ENCODE data around the gene CCDC136.

The CCDC136 gene

DNA sequence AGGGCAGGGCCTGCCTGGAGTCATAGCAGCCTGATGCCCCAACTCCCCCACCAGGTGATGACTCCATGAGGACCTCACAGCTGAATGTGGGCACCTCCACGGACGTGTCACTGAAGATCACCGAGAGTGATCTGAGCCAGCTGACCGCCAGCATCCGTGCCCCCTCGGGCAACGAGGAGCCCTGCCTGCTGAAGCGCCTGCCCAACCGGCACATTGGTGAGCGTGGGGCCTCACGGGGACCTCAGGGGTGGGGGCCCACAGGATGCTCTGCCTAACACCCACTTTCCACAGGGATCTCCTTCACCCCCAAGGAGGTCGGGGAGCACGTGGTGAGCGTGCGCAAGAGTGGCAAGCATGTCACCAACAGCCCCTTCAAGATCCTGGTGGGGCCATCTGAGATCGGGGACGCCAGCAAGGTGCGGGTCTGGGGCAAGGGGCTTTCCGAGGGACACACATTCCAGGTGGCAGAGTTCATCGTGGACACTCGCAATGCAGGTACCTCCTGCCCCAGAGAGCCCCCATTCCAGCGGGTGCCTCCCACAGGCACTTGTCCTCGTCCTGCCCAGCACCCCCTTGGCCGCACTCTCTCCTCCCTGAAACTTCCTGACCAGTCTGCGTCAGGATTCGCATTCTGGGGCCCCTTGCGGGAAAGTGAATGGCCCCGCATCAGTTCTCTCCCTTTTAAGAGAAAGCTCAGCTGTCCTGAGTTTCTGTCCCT is 60.9 kb downstream of the CCDC136 start:
- TF ChIP-seq, protein P1, sequence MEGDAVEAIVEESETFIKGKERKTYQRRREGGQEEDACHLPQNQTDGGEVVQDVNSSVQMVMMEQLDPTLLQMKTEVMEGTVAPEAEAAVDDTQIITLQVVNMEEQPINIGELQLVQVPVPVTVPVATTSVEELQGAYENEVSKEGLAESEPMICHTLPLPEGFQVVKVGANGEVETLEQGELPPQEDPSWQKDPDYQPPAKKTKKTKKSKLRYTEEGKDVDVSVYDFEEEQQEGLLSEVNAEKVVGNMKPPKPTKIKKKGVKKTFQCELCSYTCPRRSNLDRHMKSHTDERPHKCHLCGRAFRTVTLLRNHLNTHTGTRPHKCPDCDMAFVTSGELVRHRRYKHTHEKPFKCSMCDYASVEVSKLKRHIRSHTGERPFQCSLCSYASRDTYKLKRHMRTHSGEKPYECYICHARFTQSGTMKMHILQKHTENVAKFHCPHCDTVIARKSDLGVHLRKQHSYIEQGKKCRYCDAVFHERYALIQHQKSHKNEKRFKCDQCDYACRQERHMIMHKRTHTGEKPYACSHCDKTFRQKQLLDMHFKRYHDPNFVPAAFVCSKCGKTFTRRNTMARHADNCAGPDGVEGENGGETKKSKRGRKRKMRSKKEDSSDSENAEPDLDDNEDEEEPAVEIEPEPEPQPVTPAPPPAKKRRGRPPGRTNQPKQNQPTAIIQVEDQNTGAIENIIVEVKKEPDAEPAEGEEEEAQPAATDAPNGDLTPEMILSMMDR (IDR thresholded peaks at IDR 0.05; ENCODE audit: low read depth, low read length), result no peak
- no peak for DNase-seq (ENCODE audit: extremely low read depth, low read depth)

DNA sequence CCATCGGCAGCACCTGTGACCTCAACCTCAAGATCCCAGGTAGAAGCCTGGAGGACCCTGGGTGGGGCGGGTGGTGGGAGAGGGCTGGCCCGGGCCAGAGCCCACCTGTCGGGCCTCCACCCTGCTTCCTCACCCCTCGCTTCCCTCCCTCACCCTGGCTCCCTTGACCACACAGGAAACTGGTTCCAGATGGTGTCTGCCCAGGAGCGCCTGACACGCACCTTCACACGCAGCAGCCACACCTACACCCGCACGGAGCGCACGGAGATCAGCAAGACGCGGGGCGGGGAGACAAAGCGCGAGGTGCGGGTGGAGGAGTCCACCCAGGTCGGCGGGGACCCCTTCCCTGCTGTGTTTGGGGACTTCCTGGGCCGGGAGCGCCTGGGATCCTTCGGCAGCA is 62.0 kb downstream of the CCDC136 start:
- DNase-seq (ENCODE audit: extremely low read depth, low read depth), result no peak
- TF ChIP-seq, protein P1 (IDR thresholded peaks at IDR 0.05; ENCODE audit: low read depth, low read length), result no peak

DNA sequence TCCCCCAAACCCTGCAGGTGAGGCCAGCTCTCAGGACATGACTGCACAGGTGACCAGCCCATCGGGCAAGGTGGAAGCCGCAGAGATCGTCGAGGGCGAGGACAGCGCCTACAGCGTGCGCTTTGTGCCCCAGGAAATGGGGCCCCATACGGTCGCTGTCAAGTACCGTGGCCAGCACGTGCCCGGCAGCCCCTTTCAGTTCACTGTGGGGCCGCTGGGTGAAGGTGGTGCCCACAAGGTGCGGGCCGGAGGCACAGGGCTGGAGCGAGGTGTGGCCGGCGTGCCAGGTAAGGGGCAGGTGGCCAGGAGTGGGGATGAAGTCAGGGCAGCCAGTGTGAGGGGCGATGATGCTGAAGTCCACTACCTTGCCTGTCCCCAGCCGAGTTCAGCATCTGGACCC is 62.6 kb downstream of the CCDC136 start:
- no peak for DNase-seq (ENCODE audit: extremely low read depth, low read depth)
- TF ChIP-seq, protein P1 (IDR thresholded peaks at IDR 0.05; ENCODE audit: low read depth, low read length), result no peak

DNA sequence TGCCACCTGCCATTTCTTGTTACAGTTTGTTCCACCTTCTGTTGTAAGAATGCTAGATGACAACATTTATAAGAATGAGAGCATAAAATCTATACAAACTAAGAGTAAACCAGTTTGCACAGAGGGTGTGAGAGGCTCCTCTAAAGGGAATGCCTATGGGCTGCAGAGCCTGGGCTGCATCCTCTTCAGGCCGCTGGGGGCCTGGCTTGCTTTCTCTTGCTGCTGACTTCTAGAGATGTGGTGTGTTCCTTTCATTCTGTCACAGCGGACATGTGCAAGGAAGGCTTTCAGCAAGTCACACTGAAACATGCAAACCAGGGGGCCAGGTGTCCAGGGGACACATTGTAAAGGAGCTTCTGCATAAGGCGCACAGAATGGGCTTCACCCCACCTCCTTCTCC is 63.8 kb downstream of the CCDC136 start:
- TF ChIP-seq, protein P1 (IDR thresholded peaks at IDR 0.05; ENCODE audit: low read depth, low read length), result no peak
- DNase-seq (ENCODE audit: extremely low read depth, low read depth), result no peak

DNA sequence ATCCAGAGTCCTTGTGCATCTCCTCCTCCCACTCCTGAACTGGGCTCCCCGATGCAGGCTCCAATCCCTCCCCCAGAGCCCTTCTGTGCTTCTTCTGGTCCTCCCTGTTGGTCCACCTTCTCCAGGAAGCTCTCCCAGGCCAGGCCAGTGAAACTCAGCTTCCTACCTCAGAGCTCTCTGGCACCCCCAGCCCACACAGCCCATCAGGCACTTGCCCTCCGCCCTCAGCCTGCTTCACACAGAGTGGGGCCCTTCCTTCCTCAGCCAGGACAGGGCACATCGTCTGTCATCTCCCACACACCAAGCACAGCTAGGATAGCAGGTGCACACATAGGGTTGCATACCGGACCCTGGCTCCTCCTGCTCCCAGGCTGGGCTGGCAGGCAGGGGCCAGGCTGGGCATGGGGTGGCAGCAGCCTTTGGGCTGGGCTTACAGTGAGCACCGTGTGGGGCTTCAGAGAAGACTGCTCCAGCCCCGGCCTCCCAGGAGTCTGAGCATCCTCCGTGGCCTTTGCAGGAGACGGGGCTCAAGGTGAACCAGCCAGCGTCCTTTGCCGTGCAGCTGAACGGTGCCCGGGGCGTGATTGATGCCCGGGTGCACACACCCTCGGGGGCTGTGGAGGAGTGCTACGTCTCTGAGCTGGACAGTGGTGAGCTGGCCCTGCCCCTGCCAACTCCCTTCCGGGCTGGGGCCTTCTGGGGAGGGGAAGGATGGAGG is 64.4 kb downstream of the CCDC136 start:
- no peak for DNase-seq (ENCODE audit: extremely low read depth, low read depth)
- TF ChIP-seq, protein P1 (IDR thresholded peaks at IDR 0.05; ENCODE audit: low read depth, low read length), result no peak

DNA sequence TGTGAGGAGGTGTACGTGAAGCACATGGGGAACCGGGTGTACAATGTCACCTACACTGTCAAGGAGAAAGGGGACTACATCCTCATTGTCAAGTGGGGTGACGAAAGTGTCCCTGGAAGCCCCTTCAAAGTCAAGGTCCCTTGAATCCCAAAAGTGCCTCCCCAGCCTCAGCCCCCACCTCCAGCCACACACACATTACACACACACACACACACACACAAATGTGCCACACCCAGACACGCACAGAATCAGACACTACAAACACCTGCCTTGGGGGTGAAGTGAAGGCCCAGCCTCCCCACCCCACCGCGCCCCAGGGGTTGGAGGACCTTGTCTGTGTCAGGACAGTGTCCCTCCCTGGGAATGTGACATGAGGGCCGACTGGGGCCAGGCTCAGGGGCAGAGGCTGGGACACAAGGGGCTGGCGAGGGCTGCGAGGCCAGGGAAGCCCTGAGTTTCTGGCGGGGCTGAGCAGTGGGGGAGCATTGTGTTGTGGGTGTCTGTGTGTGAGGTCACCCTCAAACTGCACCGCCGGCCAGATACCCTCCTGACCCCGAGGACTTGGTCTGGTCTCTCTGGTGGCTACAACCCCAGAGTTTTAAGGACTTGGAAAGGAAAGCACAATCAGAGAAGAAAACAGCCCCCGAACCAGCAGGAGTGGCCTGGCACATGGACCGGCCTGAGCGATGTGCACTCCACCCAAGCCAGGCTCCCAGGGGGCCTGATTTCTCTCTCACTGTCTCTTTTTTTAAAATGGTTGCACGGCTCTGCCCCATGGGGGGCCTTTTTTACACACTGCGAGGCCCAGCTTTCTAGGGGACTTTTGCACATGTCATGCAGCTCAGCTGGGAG is 66.8 kb downstream of the CCDC136 start:
- DNase-seq (ENCODE audit: extremely low read depth, low read depth), result no peak
- TF ChIP-seq, protein P1 (IDR thresholded peaks at IDR 0.05; ENCODE audit: low read depth, low read length), result no peak

Data from AG09319 (cell line).